Activated T-helper 1 cell treated with Interleukin-2 at 50 U/mL for 16 hours (primary cell): ENCODE data around the gene PHETA1.

Experiments
- DNase-seq: peaks from one replicate; pipeline ENCODE4 v3.0.0-alpha.2; 2020; ENCODE audit warnings: low read depth

Gene PHETA1

GRCh38 chr12:111368788-111369495 lies at the start of gene PHETA1:
Gene PHETA1, minus strand, starts transcription at chr12:111369095. Its CDS starts 5,668 bp downstream, at chr12:111363427.
- DNase-seq: peak; percentile 50

GRCh38 chr12:111418594-111418880 lies 49.6 kb upstream of the PHETA1 start:
- DNase-seq: no peak

GRCh38 chr12:111417784-111418593 lies 49.1 kb upstream of the PHETA1 start:
- no peak for DNase-seq

GRCh38 chr12:111417290-111417689 lies 48.4 kb upstream of the PHETA1 start:
- no peak for DNase-seq

GRCh38 chr12:111414711-111415252 lies 45.9 kb upstream of the PHETA1 start:
- DNase-seq: no peak

GRCh38 chr12:111413442-111414086 lies 44.7 kb upstream of the PHETA1 start:
- no peak for DNase-seq

GRCh38 chr12:111412830-111413441 lies 44.0 kb upstream of the PHETA1 start:
- no peak for DNase-seq

GRCh38 chr12:111412007-111412829 lies 43.3 kb upstream of the PHETA1 start:
- DNase-seq: no peak

- no peak for DNase-seq
These were observed 42.4 kb upstream of the PHETA1 start for GRCh38 chr12:111411185-111411764.

GRCh38 chr12:111410431-111411184 lies 41.7 kb upstream of the PHETA1 start:
- no peak for DNase-seq

- no peak for DNase-seq
These were observed 41.0 kb upstream of the PHETA1 start for GRCh38 chr12:111409780-111410430.

- no peak for DNase-seq
These were observed 40.5 kb upstream of the PHETA1 start for GRCh38 chr12:111409403-111409779.

- DNase-seq: no peak
These were observed 39.9 kb upstream of the PHETA1 start for GRCh38 chr12:111408686-111409402.

- DNase-seq: no peak
These were observed 39.2 kb upstream of the PHETA1 start for GRCh38 chr12:111408116-111408440.

- DNase-seq: no peak
These were observed 38.7 kb upstream of the PHETA1 start for GRCh38 chr12:111407377-111408115.

GRCh38 chr12:111406474-111407376 lies 37.8 kb upstream of the PHETA1 start:
- no peak for DNase-seq

GRCh38 chr12:111405859-111406473 lies 37.1 kb upstream of the PHETA1 start, which contains the start of gene SH2B3:
Gene SH2B3, plus strand, starts transcription at chr12:111405923. Its CDS starts 12,223 bp downstream, at chr12:111418146.
- peak; percentile 70 for DNase-seq
